ENCODE data around the gene DHCR7. TPM values are rescaled to one million over a fixed set of nuclear protein-coding genes. Genes with fewer than 3 reads are reported as not detected.

Gene DHCR7
- total RNA-seq, 1 donor from 2014 or later = 98.2 TPM

- Mint-ChIP-seq H3K4me1 (peaks cover 10% of the 10 kb centered on the region), H3K9me3 (no peaks in the 10 kb centered on the region), H3K27ac (no peak overlapping the region), H3K4me3 (no peak overlapping the region), H3K27me3 (ENCODE audit: low read depth) (no peaks in the 10 kb centered on the region), H3K36me3 (peaks cover 22% of the 10 kb centered on the region)
- DNase-seq (ENCODE audit: low spot score in 2 of 2, unreplicated experiment in 2 of 2) = no peak
- no peak for TF ChIP-seq CTCF (IDR thresholded peaks at IDR 0.05; ENCODE audit: unreplicated experiment)
These were observed 10.2 kb upstream of the DHCR7 start for GRCh38 chr11:71458146-71459070.

GRCh38 chr11:71456831-71457230, 8.6 kb upstream of the DHCR7 start:
- TF ChIP-seq CTCF (IDR thresholded peaks at IDR 0.05; ENCODE audit: unreplicated experiment) = no peak
- H3K27ac Mint-ChIP-seq = no peak overlapping the region
- no peak for DNase-seq (ENCODE audit: low spot score in 2 of 2, unreplicated experiment in 2 of 2)
- H3K9me3 Mint-ChIP-seq = no peaks in the 10 kb centered on the region
- peaks cover 17% of the 10 kb centered on the region for H3K4me1 Mint-ChIP-seq
- no peaks in the 10 kb centered on the region for H3K27me3 Mint-ChIP-seq (ENCODE audit: low read depth)
- H3K36me3 Mint-ChIP-seq = peaks cover 22% of the 10 kb centered on the region
- no peak overlapping the region for H3K4me3 Mint-ChIP-seq

GRCh38 chr11:71456294-71456693, 8.1 kb upstream of the DHCR7 start:
- peaks cover 22% of the 10 kb centered on the region for H3K36me3 Mint-ChIP-seq
- peaks cover 21% of the 10 kb centered on the region for H3K4me1 Mint-ChIP-seq
- no peak for DNase-seq (ENCODE audit: low spot score in 2 of 2, unreplicated experiment in 2 of 2)
- no peak overlapping the region for H3K27ac Mint-ChIP-seq
- no peak overlapping the region for H3K4me3 Mint-ChIP-seq
- H3K9me3 Mint-ChIP-seq = no peaks in the 10 kb centered on the region
- H3K27me3 Mint-ChIP-seq (ENCODE audit: low read depth) = no peaks in the 10 kb centered on the region
- TF ChIP-seq CTCF (IDR thresholded peaks at IDR 0.05; ENCODE audit: unreplicated experiment) = no peak

GRCh38 chr11:71454470-71455113, 6.4 kb upstream of the DHCR7 start:
- Mint-ChIP-seq H3K36me3 (peaks cover 9% of the 10 kb centered on the region), H3K9me3 (no peaks in the 10 kb centered on the region), H3K27ac (no peak overlapping the region), H3K4me1 (peaks cover 32% of the 10 kb centered on the region), H3K27me3 (ENCODE audit: low read depth) (no peaks in the 10 kb centered on the region), H3K4me3 (peak overlapping the region; percentile 85)
- no peak for DNase-seq (ENCODE audit: low spot score in 2 of 2, unreplicated experiment in 2 of 2)
- no peak for TF ChIP-seq CTCF (IDR thresholded peaks at IDR 0.05; ENCODE audit: unreplicated experiment)

- DNase-seq (ENCODE audit: low spot score in 2 of 2, unreplicated experiment in 2 of 2) = no peak
- H3K4me3 Mint-ChIP-seq = peak overlapping the region; percentile 85
- H3K27me3 Mint-ChIP-seq (ENCODE audit: low read depth) = no peaks in the 10 kb centered on the region
- no peak for TF ChIP-seq CTCF (IDR thresholded peaks at IDR 0.05; ENCODE audit: unreplicated experiment)
- no peak overlapping the region for H3K27ac Mint-ChIP-seq
- peaks cover 38% of the 10 kb centered on the region for H3K4me1 Mint-ChIP-seq
- peaks cover 9% of the 10 kb centered on the region for H3K36me3 Mint-ChIP-seq
- no peaks in the 10 kb centered on the region for H3K9me3 Mint-ChIP-seq
These were observed 5.7 kb upstream of the DHCR7 start for GRCh38 chr11:71453918-71454304.

Data from mesothelial cell of epicardium (in vitro differentiated cells).